C4-2B (cell line): ENCODE data around the gene FRMD5.

Experiments used
- ZFX ChIP-seq: fragments of 450-650 bp; IDR thresholded peaks from 2 replicates; pipeline ENCODE4 v1.6.1; 2017
- TF ChIP-seq, protein P1 (sequence below): fragments of 450-650 bp; conservative IDR thresholded peaks from 2 replicates; pipeline ENCODE4 v1.5.1; 2017; ENCODE audit warnings: mild to moderate bottlenecking

DNA sequence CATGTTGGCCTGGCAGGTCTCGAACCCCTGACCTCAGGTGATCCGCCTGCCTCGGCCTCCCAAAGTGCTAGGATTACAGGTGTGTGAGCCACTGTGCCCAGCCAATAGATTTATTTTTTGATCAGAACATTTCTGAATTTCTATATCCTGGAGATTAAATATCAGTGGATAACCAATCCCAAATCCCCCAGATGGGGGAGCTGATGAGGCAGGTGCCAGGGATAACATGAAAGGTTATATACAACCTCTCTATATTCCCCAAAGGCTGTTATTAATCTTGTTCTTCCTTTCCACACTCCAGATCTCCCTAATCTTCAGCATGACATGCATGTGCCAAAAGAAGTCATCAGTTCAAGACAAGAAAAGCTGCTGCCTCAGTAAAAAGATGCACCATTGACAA, 256.0 kb downstream of the FRMD5 start:
- TF ChIP-seq, protein P1, sequence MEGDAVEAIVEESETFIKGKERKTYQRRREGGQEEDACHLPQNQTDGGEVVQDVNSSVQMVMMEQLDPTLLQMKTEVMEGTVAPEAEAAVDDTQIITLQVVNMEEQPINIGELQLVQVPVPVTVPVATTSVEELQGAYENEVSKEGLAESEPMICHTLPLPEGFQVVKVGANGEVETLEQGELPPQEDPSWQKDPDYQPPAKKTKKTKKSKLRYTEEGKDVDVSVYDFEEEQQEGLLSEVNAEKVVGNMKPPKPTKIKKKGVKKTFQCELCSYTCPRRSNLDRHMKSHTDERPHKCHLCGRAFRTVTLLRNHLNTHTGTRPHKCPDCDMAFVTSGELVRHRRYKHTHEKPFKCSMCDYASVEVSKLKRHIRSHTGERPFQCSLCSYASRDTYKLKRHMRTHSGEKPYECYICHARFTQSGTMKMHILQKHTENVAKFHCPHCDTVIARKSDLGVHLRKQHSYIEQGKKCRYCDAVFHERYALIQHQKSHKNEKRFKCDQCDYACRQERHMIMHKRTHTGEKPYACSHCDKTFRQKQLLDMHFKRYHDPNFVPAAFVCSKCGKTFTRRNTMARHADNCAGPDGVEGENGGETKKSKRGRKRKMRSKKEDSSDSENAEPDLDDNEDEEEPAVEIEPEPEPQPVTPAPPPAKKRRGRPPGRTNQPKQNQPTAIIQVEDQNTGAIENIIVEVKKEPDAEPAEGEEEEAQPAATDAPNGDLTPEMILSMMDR: peak; percentile 77
- no peak for TF ChIP-seq ZFX
